SU-DHL-6 (cell line): ENCODE data around the gene PGF.

Experiments
- CTCF ChIP-seq: fragments of 200-600 bp; sonication (generic); IDR thresholded peaks from one replicate; pipeline ENCODE4 v1.5.1; 2017; ENCODE audit warnings: antibody characterized with exemption, mild to moderate bottlenecking, low read length, moderate library complexity; ENCODE audit not compliant: insufficient read depth, poor library complexity, severe bottlenecking
- EZH2phosphoT487 ChIP-seq: fragments of 200-600 bp; sonication (generic), shearing (Covaris generic); conservative IDR thresholded peaks from 2 replicates; pipeline ENCODE4 v1.6.1; 2018; ENCODE audit warnings: mild to moderate bottlenecking, antibody characterized with exemption, low read length, moderate library complexity, mixed read lengths

GRCh38 chr14:74962046-74962445 lies 6.6 kb upstream of the PGF start:
- no peak for TF ChIP-seq CTCF
- no peak for TF ChIP-seq EZH2phosphoT487
